Cerebellar nuclear complex (tissue), 1 donor: Measurements from ENCODE around the gene RNF31.

Experiments used
- DNase-seq, 2 experiments: peaks; one replicate each; lab custom pipeline; 2025; lab: John Stamatoyannopoulos, UW

The RNF31 gene

DNA sequence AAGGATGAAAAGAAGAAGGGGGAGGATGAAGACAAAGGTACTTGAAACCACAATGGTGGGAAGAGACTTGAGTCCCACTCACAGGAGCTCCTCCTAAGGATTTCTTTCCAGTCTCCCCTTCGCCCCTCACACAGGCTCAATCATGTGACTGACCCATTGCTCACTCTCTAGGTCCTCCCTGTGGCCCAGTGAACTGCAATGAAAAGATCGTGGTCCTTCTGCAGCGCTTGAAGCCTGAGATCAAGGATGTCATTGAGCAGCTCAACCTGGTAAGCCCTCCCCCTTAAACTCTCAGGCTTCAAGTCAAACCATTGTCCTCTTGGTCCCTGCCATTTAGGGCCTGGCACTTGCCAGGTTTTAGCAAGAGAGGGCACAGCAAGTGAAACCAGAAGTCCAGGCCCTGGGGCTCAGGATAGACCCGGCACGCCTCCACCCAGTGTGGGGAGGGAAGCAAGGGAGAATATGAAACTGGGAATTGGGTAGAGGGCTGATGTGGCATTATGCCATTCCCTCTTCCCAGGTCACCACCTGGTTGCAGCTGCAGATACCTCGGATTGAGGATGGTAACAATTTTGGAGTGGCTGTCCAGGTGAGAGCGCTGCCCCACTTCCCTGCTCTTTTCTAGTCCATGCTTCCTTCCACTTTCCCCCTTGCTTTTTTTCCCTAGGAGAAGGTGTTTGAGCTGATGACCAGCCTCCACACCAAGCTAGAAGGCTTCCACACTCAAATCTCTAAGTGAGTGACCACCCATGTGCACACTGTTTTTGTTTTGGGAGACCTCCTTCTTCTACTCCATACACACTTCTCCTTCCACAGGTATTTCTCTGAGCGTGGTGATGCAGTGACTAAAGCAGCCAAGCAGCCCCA is 9.5 kb upstream of the RNF31 start:
- no peak for DNase-seq

DNA sequence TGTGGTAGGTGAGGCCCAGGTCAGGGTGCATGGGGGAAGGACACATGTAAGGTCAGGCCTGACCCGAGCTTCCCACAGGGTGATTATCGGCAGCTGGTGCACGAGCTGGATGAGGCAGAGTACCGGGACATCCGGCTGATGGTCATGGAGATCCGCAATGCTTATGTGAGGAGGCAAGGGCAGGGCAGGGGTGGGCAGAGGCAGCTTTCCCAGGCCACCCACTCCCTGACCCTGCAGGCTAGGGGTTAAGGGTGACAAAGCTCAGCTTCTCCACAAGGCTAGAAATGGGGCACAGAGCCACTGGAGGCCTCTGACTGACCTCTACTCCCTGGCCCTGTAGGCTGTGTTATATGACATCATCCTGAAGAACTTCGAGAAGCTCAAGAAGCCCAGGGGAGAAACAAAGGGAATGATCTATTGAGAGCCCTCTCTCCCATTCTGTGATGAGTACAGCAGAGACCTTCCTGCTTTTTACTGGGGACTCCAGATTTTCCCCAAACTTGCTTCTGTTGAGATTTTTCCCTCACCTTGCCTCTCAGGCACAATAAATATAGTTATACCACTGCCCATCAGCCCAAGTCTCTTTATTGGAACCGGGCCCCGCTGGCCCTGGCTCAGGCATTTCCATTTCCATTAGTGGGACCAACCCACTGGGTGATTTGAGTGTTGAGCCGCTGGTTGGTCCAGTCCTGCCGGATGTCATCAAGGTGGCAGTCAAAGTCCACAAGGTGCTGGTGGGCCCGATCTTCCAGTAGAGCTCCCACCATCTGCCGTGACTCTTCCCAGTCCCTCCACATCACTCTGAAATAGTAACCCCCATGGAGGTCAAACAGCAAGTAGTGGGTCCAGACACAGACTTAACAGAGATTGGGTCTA is 8.7 kb upstream of the RNF31 start:
- no peak for DNase-seq

DNA sequence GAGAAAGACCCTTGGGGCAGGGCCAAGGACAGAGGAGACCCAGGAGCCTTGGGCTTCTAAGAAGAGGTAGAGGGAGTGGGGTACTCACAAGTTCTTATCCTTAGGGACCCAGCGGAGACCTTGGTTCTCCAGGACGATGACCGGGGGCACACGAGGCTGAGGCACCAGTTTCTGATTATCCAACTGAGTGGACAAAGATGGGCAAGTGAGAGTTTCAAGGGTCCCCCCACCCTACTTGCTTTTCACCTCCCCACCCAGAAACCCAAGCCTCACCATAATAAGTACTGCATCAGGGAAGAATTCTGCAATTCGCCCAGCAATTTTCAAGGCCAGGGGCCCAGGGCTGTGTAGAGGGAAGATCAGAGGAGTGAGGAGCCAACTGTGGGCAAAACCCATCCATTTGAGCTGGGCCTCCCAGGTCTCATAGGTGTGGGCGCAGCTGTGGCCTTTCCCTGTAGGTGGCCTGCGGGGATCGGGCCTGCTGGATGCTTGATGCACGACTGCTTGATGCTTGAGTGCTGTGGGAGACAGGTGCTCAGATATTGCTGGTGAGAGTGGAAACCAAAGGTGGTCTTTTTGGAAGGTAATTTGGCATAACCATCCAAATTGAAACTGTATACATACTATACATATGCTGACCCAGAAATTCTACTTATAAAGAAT is 7.9 kb upstream of the RNF31 start:
- no peak for DNase-seq

DNA sequence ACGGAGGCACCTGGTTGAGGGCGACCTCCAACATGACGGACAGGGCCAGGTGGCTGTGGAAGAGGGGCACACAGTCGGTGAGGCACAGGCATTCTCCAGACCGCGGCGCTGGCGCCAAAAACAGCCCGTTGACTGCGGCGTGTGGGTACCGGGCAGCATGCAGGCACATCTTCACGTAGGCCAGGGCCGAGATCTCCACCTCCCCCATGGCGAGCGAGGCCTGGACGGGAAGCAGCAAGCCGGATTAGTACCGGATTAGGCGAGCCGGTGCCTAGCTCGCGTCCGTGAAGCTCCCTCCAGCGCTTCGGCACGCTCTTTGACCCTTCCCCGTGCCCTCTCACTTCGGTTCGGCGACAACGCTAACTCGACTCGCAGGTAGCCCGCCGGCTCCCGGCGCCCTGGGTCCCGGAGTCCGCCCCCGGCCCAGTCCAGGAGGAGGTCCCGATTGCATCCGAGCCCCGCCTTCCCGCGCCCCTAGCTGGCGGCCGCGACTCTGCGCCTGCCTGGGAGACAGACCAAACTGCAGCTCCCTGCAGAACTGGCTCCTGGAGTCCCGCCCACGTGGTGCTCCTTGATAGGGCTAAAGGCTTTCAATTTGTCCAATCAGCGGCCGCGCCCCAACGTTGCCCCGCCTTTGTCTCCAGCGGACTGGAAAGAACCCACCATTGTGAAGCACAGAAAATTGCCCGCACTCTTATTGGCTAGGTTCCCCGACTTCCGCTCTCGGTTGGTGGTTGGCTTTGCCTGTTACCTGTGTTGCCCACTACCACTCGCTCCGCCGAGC is 6.0 kb upstream of the RNF31 start, which contains the start of gene EMC9:
Gene EMC9 (minus strand): TSS at position 495 of the 784 bp plus-strand sequence. CDS start 287 bp downstream, at position 208.
- DNase-seq: peak; percentile 96 to 99

DNA sequence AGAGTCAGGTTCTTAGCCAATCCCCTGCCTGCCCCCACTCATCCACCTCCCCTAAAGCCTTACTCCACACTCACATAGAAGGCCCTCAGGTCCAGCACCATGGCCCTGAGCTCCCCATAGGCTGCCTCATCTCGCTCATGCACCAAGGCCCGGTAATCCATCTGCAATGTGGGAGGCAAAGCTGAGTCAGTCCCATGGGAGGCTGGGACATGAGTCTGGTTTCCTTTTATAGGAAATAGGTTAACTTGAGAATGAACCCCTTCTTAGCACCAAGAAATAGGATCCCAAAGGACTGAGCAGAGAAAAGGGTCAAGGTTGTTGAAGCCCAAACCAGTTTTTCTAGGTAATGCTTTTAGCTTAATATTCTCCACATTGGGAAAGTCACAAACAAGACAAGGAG is 3.8 kb upstream of the RNF31 start:
- no peak for DNase-seq

DNA sequence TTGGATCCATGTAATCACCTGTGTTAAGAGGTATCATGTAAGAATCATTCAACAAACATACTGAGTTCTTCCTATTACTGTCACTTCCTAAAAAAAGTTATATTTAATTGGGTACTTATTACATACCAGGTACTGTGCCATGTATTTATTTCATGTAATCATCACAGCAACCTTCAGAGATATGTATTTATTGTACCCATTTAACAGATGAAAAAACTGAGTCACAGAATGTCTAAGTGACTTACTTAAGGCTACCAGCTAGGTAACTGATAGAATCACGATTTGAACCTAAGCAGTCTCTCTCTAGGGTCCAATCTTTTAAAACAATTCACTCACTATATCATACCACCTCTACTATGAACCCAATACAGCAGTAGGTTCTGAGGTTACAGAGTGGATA is 2.8 kb upstream of the RNF31 start:
- DNase-seq: no peak

DNA sequence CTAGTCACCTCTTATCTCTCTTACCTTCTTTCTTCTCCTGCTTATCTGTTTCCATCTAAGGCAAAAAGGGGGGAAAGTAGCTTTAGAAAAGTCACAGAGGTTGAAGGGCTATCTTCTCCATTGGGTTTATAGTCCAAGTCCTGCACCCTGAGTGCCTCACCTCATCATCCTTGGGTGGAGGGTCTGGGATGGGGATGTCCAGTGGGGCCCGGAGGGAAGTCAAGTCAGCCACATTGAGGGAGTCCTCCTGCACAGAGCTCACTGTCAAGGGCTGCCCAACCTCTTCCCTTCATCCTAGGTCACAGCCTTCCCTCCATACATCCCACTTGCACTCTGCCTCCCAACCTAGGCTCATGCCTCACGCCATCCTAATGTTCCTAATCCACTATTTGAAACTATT is 2.1 kb upstream of the RNF31 start:
- no peak for DNase-seq

DNA sequence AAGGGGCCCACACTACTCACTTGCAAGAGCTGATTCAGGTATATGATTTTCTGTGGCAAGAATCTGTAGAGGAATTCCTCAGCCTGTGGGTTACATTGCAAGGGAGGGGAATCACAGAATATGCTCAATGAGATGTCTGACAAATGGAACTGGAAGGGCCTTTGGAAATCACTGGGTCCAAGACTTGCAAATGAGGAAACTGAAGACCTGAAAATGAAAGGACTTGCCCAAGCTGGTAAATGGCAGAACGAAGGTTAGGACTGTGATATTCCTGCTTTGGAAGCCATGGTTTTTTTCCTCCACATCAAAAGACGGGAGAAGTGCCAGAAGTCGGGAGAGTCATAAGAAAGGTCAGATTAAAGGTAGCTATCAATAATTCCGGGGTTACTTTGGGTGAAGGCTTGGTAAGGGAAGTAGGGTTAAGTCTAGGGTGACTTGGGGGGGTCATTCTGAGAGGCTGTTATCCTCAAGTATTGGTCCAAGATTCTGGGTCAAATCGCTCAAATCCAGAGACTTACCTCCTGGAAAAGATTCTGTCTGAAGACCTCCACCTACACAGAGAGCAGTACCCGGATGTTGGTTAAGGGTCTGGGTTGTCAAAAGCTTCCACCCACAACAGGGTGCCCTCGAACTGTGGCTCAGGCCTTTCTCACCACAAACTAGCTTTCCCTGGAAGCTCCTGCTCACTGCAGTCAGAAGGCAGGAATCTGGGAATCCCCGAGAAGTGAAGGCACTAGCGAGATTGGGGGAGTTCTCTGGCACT is 1.4 kb upstream of the RNF31 start:
- DNase-seq: no peak

DNA sequence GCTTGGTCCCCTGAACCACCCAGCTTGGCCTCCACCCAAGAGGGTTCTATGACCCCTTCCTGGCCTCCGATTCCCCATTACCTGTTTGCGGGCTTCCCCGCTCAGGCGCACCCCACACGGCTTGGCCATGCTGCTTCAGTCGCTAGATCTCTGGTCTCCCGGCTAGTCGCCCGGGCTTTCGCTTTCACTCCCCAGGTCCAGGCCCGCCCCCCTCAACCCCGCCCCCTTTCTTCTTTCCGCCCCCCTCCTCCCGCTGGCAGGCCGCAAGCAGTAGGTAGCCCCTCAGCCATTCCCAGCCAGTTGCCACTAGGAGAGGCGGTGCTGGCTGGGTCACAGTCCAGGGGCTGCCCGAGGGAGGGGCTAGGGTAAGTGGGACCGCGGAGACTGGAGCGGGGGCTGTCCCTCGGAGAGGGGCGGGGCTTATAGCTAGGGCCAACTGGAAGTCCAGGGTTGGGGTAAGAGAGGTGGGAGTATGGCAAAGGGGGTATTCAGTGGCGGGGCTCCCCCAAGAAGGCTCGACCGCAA is 783 bp upstream of the RNF31 start, which contains the start of gene PSME2:
Gene PSME2 (minus strand): TSS at position 158 of the 525 bp plus-strand sequence. CDS start 29 bp downstream, at position 129.
- peak in 1 of 2 experiments; percentile 25 for DNase-seq

DNA sequence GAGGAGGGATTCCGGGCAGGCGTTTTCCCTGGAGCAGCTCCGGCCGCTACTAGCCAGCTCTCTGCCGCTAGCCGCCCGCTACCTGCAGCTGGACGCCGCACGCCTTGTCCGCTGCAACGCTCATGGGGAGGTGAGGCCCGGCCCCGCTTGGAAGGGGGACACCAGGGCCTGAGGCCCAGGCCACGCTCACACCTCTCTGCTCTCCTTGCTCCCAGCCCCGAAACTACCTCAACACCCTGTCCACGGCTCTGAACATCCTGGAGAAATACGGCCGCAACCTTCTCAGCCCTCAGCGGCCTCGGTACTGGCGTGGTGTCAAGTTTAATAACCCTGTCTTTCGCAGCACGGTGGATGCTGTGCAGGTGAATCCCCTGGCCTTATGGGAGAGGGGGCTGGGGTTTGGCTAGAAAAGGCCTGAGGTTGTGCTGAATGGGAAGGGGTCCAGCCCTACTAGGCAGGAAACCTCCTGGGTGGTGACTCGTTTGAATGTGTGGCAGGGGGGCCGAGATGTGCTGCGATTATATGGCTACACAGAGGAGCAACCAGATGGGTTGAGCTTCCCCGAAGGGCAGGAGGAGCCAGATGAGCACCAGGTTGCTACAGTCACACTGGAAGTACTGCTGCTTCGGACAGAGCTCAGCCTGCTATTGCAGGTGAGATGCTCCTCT is 597 bp downstream of the RNF31 start:
- no peak for DNase-seq

DNA sequence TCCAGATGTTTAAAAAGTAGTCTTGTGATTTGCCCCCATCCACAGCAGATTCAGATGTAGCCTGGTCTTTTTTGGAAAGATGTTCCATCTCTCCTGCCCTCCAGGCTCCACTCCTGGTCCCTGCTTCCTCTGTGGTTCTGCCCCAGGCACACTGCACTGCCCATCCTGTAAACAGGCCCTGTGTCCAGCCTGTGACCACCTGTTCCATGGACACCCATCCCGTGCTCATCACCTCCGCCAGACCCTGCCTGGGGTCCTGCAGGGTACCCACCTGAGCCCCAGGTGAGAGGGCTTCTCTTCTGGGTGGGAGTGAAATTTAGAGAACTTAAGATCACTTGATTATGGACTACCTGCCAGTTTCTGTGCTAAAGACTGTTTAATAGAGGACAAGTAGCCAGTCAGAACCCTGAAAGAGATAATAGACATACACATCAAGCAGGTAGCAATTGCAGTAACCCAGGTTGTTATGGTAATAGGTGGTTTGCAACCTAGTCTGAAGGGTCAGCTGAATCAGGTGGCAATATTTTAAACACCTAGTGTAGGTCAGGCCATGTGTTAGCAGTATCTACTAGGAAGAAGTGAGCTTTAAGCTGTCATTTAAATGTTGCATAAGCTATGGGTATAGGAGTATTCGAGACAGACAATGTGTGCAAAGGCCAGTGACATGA is 2.1 kb downstream of the RNF31 start:
- DNase-seq: no peak

DNA sequence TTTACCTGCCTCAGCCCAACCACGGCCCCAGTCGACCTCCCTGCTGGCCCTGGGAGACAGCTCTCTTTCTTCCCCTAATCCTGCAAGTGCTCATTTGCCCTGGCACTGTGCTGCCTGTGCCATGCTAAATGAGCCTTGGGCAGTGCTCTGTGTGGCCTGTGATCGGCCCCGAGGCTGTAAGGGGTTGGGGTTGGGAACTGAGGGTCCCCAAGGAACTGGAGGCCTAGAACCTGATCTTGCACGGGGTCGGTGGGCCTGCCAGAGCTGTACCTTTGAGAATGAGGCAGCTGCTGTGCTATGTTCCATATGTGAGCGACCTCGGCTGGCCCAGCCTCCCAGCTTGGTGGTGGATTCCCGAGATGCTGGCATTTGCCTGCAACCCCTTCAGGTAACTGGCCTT is 2.8 kb downstream of the RNF31 start:
- DNase-seq: no peak

DNA sequence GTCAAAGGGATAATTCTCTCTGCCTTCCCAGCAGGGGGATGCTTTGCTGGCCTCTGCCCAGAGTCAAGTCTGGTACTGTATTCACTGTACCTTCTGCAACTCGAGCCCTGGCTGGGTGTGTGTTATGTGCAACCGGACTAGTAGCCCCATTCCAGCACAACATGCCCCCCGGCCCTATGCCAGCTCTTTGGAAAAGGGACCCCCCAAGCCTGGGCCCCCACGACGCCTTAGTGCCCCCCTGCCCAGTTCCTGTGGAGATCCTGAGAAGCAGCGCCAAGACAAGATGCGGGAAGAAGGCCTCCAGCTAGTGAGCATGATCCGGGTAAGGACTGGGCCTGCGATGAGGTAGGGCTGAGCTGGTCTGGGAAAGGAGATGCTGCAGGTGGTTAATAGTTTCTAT is 3.3 kb downstream of the RNF31 start:
- no peak for DNase-seq

DNA sequence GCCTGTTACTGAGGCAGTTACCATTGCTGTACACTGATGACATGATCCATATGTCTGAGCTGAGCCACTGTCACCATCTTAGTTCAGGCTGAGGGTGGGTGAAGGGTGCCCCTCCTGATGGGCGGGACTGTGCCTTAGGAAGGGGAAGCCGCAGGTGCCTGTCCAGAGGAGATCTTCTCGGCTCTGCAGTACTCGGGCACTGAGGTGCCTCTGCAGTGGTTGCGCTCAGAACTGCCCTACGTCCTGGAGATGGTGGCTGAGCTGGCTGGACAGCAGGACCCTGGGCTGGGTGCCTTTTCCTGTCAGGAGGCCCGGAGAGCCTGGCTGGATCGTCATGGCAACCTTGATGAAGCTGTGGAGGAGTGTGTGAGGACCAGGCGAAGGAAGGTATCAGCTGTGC is 3.7 kb downstream of the RNF31 start:
- DNase-seq: no peak

DNA sequence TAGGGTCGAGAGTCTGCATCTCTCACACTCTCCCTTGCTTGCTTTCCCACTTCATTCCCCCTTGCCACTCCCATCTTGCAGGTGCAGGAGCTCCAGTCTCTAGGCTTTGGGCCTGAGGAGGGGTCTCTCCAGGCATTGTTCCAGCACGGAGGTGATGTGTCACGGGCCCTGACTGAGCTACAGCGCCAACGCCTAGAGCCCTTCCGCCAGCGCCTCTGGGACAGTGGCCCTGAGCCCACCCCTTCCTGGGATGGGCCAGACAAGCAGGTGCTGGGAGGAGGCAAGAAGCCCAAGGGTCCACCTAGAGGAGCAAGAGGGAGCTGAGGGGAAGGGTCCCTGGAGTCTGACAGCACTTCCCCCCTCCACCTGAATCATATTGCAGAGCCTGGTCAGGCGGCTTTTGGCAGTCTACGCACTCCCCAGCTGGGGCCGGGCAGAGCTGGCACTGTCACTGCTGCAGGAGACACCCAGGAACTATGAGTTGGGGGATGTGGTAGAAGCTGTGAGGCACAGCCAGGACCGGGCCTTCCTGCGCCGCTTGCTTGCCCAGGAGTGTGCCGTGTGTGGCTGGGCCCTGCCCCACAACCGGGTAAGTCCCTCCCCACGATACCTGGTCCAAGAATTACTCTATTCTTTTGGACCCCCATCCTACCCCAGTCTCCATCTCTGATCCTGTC is 4.2 kb downstream of the RNF31 start:
- DNase-seq: no peak

DNA sequence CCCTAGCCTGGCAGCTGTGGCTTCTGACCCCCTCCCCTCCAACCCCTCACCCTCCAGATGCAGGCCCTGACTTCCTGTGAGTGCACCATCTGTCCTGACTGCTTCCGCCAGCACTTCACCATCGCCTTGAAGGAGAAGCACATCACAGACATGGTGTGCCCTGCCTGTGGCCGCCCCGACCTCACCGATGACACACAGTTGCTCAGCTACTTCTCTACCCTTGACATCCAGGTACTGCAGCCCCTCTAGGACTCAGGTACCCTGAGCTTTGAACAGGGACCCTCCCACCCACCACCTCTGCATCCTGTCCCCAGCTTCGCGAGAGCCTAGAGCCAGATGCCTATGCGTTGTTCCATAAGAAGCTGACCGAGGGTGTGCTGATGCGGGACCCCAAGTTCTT is 7.8 kb downstream of the RNF31 start:
- DNase-seq: no peak

DNA sequence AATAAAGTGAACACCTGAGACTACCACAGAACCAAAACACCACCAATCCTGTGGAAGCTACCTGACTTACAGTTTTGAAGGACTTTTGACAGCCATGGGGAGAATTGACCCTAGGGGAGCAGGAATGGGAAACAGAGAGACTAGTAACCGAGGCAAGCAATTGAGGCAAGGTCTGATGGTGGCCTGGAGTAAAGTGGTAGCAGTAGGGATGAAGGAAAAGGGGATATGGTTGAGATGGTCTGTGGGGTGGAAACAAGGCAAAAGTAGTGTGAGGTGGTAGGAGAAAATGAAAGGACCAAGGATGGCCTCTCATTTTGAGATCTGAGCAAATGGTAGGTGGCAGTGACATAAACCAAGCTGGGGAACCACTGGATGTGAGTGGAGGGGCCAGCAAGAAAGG is 9.5 kb downstream of the RNF31 start:
- no peak for DNase-seq

DNA sequence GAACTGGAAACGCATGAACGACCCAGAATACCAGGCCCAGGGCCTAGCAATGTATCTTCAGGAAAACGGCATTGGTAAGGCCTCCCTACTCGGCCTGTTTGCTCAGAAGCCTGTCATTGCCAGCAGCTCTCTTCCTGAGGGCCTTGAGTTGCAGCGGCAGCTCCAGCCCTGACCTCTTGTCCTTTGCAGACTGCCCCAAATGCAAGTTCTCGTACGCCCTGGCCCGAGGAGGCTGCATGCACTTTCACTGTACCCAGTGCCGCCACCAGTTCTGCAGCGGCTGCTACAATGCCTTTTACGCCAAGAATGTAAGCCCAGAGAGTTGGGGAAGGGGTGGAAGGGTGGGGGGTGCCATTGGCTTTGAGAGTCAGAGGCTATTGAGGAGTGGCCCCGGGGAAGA is 10.0 kb downstream of the RNF31 start:
- DNase-seq: no peak
